ENCODE results near the gene CCSAP.

The CCSAP gene

DNA sequence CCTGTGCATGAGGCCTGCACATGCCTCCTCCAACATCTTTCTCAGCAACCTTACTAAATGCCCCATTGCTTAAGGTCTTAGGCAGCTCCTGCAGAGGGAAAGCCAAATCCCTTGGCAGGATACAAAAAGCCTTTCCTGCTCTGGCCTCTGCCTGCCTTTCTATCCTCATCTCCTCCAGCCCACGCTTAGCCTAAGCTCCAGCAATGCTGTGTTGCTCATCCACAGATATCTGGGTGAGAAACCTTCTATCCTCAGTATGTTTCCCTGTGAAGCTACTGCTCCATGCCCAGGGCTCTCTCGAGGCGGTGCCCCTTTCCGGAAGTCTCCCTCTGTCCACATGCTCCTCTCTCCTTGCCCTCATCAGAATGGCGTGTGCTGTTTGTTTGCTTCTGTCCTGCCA lies 37.0 kb upstream of the CCSAP start (continued):
- TF ChIP-seq, protein P1, sequence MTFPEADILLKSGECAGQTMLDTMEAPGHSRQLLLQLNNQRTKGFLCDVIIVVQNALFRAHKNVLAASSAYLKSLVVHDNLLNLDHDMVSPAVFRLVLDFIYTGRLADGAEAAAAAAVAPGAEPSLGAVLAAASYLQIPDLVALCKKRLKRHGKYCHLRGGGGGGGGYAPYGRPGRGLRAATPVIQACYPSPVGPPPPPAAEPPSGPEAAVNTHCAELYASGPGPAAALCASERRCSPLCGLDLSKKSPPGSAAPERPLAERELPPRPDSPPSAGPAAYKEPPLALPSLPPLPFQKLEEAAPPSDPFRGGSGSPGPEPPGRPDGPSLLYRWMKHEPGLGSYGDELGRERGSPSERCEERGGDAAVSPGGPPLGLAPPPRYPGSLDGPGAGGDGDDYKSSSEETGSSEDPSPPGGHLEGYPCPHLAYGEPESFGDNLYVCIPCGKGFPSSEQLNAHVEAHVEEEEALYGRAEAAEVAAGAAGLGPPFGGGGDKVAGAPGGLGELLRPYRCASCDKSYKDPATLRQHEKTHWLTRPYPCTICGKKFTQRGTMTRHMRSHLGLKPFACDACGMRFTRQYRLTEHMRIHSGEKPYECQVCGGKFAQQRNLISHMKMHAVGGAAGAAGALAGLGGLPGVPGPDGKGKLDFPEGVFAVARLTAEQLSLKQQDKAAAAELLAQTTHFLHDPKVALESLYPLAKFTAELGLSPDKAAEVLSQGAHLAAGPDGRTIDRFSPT (tag by site-specific recombination; IDR thresholded peaks at IDR 0.05): no peak
- TF ChIP-seq ZBTB8A (tag by site-specific recombination; IDR thresholded peaks at IDR 0.05) (no peak), WT1 (tag by site-specific recombination; IDR thresholded peaks at IDR 0.05) (no peak), ZNF10 (tag by site-specific recombination; IDR thresholded peaks at IDR 0.05) (no peak), ZNF211 (tag by site-specific recombination; IDR thresholded peaks at IDR 0.05; ENCODE audit: low read depth) (no peak), ZNF302 (tag by site-specific recombination; IDR thresholded peaks at IDR 0.05; ENCODE audit: low read depth) (no peak), ZFP69B (tag by site-specific recombination; IDR thresholded peaks at IDR 0.05) (no peak), ZNF114 (tag by site-specific recombination; IDR thresholded peaks at IDR 0.05) (no peak)
- TF ChIP-seq, protein P2, sequence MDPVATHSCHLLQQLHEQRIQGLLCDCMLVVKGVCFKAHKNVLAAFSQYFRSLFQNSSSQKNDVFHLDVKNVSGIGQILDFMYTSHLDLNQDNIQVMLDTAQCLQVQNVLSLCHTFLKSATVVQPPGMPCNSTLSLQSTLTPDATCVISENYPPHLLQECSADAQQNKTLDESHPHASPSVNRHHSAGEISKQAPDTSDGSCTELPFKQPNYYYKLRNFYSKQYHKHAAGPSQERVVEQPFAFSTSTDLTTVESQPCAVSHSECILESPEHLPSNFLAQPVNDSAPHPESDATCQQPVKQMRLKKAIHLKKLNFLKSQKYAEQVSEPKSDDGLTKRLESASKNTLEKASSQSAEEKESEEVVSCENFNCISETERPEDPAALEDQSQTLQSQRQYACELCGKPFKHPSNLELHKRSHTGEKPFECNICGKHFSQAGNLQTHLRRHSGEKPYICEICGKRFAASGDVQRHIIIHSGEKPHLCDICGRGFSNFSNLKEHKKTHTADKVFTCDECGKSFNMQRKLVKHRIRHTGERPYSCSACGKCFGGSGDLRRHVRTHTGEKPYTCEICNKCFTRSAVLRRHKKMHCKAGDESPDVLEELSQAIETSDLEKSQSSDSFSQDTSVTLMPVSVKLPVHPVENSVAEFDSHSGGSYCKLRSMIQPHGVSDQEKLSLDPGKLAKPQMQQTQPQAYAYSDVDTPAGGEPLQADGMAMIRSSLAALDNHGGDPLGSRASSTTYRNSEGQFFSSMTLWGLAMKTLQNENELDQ (tag by site-specific recombination; IDR thresholded peaks at IDR 0.05; ENCODE audit: low read depth): no peak

DNA sequence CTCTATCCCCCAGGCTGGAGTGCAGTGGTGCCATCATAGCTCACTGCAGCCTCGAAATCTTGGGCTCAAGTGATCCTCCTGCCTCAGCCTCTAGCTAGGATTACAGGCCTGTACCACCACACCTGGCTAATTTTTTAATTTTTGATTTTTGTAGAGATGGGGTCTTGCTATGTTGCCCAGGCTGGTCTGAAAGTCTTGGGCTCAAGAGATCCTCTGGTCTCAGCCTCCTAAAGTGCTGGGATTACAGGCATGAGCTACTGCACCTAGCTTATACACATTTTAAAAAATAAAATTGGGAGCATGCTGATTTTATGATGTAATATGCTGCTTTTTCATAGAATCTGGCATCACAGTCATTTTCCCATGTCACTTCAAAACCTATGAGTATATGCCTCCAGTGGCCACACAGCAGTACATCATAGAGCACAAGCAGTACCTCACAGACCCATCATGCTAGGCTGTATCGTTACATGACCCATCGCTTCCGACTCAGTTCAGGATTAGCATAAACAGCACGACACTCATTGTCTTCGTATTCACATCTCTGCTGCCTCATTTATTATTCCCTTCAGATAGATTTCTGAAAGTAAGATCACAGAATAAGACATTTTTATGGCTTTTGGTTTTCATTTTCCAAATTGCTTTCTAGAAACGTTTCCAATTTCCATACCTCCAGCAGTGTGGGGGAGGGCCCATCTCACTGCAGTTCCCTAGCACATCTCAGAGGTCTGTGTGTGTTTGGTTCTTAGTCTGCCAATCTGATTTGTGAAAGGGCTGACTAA lies 35.9 kb upstream of the CCSAP start:
- Histone ChIP-seq H3K36me3 (ENCODE audit: control insufficient read depth in 2 of 2, insufficient read depth in 1 of 2, low read length in 2 of 2) (no peaks in the 10 kb centered on the region), H3K9me3 (ENCODE audit: control insufficient read depth, insufficient read depth, low read depth, low read length) (no peaks in the 10 kb centered on the region), H3K27ac (ENCODE audit: extremely low read depth, low read depth, low read length) (no peak overlapping the region), H3K4me1 (ENCODE audit: control insufficient read depth, insufficient read depth, low read length) (no peaks in the 10 kb centered on the region), H3K4me3 (ENCODE audit: low read depth, low read length) (no peak overlapping the region)
- ChIA-PET CTCF (no interaction called here), POLR2A (no interaction called here)
- TF ChIP-seq GLIS1 (tag by site-specific recombination; IDR thresholded peaks at IDR 0.05): peak; percentile 66
- no peak for TF ChIP-seq HOXA7 (CRISPR knock-in tag; IDR thresholded peaks at IDR 0.05; ENCODE audit: borderline replicate concordance)
- TF ChIP-seq ZBTB17 (tag by site-specific recombination; IDR thresholded peaks at IDR 0.05): peak; percentile 26; the same call in 1 of the 2 replicates
- 0 out of 2 replicates have a peak, but pooled peaks have one; percentile 12 for TF ChIP-seq ZNF629 (tag by site-specific recombination; IDR thresholded peaks at IDR 0.05)
- TF ChIP-seq ZNF146 (tag by site-specific recombination; IDR thresholded peaks at IDR 0.05): no peak
- TF ChIP-seq, protein P3, sequence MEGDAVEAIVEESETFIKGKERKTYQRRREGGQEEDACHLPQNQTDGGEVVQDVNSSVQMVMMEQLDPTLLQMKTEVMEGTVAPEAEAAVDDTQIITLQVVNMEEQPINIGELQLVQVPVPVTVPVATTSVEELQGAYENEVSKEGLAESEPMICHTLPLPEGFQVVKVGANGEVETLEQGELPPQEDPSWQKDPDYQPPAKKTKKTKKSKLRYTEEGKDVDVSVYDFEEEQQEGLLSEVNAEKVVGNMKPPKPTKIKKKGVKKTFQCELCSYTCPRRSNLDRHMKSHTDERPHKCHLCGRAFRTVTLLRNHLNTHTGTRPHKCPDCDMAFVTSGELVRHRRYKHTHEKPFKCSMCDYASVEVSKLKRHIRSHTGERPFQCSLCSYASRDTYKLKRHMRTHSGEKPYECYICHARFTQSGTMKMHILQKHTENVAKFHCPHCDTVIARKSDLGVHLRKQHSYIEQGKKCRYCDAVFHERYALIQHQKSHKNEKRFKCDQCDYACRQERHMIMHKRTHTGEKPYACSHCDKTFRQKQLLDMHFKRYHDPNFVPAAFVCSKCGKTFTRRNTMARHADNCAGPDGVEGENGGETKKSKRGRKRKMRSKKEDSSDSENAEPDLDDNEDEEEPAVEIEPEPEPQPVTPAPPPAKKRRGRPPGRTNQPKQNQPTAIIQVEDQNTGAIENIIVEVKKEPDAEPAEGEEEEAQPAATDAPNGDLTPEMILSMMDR (tag by site-specific recombination; IDR thresholded peaks at IDR 0.05): peak; percentile 25; the same call in 1 of the 2 replicates
- TF ChIP-seq ZNF792 (tag by site-specific recombination; IDR thresholded peaks at IDR 0.05): no peak
- TF ChIP-seq, protein P4, sequence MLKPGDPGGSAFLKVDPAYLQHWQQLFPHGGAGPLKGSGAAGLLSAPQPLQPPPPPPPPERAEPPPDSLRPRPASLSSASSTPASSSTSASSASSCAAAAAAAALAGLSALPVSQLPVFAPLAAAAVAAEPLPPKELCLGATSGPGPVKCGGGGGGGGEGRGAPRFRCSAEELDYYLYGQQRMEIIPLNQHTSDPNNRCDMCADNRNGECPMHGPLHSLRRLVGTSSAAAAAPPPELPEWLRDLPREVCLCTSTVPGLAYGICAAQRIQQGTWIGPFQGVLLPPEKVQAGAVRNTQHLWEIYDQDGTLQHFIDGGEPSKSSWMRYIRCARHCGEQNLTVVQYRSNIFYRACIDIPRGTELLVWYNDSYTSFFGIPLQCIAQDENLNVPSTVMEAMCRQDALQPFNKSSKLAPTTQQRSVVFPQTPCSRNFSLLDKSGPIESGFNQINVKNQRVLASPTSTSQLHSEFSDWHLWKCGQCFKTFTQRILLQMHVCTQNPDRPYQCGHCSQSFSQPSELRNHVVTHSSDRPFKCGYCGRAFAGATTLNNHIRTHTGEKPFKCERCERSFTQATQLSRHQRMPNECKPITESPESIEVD (tag by site-specific recombination; IDR thresholded peaks at IDR 0.05): peak; percentile 67
- peak; percentile 48; the same call in 1 of the 2 replicates for TF ChIP-seq ZNF600 (tag by site-specific recombination; IDR thresholded peaks at IDR 0.05)
- peak; percentile 98 for TF ChIP-seq ZNF121 (tag by site-specific recombination; IDR thresholded peaks at IDR 0.05)
